Inflammatory macrophage treated with lipopolysaccharide for 4 hours (primary cell): ENCODE data around the gene HRK.

Experiments used
- DNase-seq: peaks from one replicate; pipeline ENCODE4 v3.0.0-alpha.2; 2020

HRK gene

GRCh38 chr12:116881325-116881876, at the start of gene HRK:
HRK (minus strand) TSS chr12:116881441; CDS start chr12:116881307, 134 bp downstream.
- no peak for DNase-seq

GRCh38 chr12:116929885-116930284, 48.6 kb upstream of the HRK start:
- DNase-seq, result peak; percentile 20

DNA sequence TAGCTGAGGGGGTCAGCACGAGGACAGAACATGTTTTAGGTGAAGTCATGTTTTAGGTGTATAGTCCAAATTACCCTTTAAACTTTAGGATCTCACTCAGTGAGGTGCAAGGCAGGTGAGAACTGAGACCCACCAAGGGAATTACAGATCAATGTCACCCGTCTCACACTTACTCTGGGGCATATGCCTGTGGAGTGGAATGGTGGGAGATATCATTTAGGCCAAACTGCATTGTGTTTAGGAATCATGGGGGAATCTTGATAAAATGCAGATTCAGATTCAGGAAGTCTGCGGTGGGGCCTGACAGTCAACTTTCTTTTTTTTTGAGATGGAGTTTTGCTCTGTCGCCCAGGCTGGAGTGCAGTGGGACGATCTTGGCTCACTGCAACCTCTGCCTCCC, 47.3 kb upstream of the HRK start:
- DNase-seq, result no peak

DNA sequence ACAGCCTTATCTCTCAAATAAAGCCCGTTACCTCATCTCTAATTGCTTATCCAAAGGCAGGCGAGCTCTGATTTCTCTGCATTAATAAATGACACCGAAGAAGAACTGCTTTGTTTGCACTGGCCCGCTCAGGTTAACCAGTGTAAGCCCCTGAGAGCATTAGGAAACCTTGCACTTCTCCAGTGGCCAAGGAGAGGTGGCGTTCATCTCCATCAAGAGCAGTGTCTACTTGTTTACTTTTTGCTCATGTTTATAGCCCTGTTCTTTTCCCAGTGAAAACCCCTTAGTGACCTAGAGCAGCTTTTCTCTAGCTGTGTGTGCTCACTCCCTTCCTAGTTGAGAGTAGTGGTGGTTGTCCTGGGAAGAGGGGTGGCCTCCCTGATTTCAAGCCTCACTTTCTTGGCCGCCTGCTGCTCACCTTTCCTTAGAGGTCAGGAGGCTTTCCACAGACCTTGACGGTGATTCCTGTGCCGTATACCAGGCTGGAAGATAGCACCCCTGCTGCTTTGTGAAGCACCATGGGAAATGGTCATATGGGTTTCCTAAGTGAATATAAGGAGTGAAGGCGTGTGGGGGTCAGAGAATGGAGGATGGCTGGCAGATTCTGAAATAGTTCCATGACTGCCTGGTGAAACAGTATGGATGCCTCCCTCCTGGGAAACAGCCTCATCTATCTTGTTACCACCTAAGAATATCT, 46.2 kb upstream of the HRK start:
- no peak for DNase-seq

- no peak for DNase-seq
Measured at GRCh38 chr12:116926283-116927243, 45.3 kb upstream of the HRK start.

- DNase-seq, result no peak
Measured at GRCh38 chr12:116924558-116925453, 43.6 kb upstream of the HRK start.

DNA sequence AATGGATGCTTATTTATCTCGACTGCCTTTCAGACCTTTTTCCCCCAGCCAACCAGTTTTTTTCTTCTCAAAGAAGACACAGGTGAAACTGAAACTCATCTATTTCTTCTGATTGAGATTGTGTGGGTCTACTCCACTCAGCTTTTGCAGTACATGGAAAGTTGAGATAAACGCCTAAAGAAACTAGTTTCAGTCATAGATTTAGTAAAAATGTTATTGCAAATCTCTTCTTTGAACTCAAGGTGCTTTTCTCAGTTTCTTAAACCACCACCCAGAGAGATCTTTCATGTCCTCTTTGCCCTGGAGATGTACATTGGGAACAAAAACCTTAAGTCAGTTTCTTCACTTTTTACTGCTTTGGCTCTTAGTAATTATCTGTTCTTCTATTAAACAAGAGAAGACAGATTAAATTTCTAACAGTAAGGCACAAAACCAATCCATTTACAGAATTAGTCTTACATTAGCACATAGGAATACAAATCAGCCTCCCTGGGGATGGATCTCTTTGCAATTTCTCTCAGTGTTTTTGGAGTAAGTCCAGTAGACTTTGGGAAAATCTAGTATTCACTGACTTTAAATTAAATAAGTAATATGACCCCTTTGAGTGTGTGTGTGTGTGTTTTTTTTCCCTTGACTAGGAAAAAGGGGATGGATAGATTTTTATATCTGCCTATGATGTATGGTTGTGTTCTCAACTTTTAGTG, 41.1 kb upstream of the HRK start:
- no peak for DNase-seq

- DNase-seq, result no peak
Measured at GRCh38 chr12:116920939-116921338, 39.7 kb upstream of the HRK start.

DNA sequence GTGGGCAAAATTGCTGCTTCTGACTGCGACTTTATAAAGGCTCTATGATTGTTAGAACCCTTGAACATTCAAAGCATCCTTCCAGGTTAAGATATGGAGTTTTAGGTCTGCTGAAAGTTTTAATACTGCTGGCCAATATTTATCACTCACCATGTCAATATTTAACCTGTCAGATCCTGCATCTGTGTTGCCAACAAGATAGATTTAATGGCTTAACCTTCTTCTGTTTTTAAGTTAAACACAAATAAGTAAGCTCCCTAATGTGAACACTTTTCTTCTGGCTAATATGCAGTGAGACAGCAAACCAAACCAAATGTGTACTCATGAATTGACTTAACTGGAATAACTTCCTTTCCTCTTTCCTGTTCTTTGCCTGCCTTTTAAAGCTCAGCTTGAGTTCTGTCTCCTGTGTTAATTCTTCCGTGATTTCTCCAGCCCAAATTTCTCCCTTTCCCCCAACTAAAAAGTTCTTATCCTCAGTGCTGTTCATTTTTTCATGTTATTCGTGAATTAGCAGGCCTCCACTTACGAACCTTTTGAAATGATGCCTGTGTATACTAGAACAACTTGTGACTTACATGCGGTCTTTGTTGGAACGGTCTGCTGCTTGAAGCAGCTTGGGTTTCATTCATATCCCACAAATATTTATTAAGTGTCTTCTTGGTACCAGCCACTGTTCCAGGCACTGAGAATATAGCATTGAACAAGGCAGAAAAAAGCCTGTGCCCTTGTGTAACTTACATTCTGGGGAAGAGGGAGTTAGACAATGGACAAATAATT, 38.7 kb upstream of the HRK start:
- DNase-seq, result no peak

GRCh38 chr12:116919247-116919661, 38.0 kb upstream of the HRK start:
- DNase-seq, result no peak

DNA sequence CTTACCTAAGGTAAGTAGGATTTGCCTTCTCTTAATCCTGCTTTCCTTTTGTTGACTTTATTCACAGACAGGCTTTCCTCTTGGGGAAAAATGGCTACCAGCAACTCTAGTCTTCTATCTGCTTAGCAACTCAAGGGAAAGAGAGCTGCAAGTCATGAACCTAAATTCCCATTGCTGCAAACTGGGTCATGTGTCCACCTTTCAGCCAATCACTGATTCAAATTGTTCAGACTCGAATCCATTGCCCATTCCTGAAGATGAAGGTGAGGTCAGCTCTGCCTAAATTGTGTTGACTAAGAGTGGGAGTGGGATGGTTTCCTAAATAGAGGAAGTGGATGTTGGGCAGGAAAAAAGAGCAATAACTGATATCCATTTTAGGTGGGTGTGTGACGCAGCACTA, 37.2 kb upstream of the HRK start:
- peak; percentile 12 for DNase-seq

GRCh38 chr12:116916714-116917114, 35.5 kb upstream of the HRK start:
- no peak for DNase-seq

DNA sequence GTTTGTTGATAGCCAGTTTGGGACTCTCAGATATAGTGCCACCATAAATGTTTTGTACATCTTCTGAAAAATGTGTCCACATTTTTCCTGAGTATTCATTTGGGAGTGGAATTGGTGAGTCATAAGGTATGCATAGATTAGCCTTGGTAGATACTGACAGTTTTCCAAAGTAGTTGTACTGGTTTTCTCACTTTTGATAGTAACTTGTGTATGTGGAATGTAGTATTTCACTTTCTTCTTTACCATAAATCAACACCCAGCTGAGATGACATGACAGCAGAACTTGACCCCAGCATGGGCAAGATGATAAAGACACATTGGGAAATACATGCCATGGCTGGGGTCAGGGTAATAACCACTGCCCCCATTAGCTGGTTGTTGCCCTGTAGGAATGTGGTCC, 34.9 kb upstream of the HRK start:
- DNase-seq, result no peak

DNA sequence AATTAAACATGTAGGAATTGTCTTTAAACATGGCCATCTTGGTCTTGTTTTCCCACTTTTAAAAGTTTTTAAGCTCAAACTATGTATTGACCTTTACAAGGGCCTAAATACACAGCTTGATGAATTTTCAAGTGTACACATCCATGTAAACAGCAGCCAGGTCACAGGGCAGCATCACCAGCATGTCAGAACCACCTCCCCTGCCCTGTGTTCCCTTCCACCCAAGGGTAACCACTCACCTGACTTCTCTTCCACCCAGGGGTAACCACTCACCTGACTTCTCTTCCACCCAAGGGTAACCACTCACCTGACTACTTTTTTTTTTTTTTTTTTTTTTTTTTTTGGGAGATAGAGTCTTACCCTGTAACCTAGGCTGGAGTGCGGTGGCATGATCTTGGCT, 34.1 kb upstream of the HRK start:
- no peak for DNase-seq

GRCh38 chr12:116910645-116911451, 29.6 kb upstream of the HRK start, which contains the start of gene FBXW8:
FBXW8 (plus strand) TSS chr12:116910950; CDS start chr12:116911038, 88 bp downstream.
- peak; percentile 57 for DNase-seq

DNA sequence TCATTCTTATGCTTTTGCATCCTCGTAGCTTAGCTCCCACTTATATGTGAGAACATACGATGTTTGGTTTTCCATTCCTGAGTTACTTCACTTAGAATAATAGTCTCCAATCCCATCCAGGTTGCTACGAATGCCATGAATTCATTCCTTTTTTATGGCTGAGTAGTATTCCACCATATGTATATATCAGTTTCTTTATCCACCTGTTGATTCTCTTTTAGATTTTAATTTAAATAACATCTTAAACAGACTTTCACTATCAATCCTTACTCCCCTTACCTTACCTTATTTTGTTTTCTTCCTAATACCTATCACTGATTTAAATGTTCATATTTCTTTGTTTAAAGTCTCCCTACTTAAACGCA, 29.0 kb upstream of the HRK start:
- no peak for DNase-seq

DNA sequence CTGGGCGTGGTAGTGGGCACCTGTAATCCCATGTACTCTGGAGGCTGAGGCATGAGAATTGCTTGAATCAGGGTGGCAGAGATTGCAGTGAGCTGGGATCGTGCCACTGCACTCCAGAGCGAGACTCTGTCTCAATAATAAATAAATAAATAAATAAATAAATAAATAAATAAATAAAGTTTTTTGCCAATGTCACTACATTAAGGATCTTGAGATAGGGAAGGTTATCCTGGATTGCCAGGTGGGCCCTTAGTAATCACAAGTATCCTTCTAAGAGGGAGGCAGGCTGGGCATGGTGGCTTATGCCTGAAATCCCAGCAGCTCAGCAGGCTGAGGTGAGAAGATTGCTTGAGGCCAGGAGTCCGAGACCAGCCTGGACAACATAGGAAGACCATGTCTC, 25.0 kb upstream of the HRK start:
- no peak for DNase-seq

GRCh38 chr12:116903818-116904217, 22.6 kb upstream of the HRK start:
- DNase-seq, result no peak

DNA sequence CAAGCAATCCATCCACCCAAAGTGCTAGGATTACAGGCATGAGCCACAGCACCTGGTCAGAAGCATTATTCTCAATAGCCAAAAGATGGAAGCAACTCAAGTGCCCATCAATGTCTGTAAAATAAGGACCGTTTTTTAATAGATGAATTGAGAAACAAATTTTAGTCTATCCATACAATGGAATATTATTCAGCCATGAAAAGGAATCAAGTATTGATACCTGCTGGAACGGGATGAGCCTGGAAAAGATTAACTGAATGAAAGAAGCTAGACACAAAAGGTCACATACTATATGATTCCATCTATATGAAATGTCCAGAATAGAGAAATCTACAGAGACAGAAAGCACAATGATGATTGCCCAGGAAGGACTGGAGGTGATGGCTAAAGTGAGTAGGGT, 20.4 kb upstream of the HRK start:
- no peak for DNase-seq

- DNase-seq, result no peak
Measured at GRCh38 chr12:116898669-116899068, 17.4 kb upstream of the HRK start.
